Measurements from ENCODE around the gene U2AF1L4.

Gene U2AF1L4

DNA sequence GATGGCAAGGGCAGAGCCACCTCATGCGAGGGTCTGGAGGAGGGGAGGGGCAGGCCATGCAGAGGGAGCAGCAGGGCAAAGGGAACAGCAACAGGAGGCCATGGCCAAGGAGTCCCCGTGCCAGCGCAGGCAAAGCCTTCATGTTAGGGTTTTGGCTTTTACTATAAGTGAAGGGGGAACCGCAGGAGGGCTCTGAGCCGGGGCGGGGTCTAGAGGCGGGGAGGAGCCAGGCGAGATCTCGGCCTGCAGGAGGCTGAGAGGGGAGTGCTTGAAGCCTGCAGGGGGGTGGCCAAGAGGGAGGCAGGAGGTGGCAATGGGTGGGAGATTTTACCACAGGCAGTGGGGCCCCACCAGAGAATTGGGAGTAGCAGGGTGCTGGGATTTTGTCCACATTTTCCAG is 36.4 kb upstream of the U2AF1L4 start:
- ATAC-seq = no peak
- TF ChIP-seq TCF4 (CRISPR knock-in tag; IDR thresholded peaks at IDR 0.05; ENCODE audit: borderline replicate concordance) (no peak), ZFP3 (CRISPR knock-in tag; IDR thresholded peaks at IDR 0.05) (no peak)

DNA sequence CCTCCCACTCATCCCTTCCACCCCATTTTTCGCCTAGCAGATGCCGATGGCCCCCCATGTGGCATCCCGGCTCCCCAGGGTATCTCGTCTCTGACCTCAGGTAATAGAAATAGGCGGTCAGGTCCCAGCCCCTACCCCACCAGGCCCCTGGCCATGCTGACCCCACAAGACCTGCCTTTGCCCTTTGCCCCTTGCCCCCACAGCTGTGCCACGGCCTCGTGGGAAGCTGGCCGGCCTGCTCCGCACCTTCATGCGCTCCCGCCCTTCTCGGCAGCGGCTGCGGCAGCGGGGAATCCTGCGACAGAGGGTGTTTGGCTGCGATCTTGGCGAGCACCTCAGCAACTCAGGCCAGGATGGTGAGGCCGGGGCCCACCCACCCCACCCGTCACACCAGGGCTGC is 35.5 kb upstream of the U2AF1L4 start:
- ATAC-seq = no peak
- TF ChIP-seq CSDC2 (CRISPR knock-in tag; IDR thresholded peaks at IDR 0.05) (no peak), ISL1 (CRISPR knock-in tag; IDR thresholded peaks at IDR 0.05) (no peak), SNAI2 (CRISPR knock-in tag; IDR thresholded peaks at IDR 0.05) (no peak), OSR1 (CRISPR knock-in tag; IDR thresholded peaks at IDR 0.05) (no peak), ZC3H10 (CRISPR knock-in tag; IDR thresholded peaks at IDR 0.05) (no peak)
- TF ChIP-seq, protein P1, sequence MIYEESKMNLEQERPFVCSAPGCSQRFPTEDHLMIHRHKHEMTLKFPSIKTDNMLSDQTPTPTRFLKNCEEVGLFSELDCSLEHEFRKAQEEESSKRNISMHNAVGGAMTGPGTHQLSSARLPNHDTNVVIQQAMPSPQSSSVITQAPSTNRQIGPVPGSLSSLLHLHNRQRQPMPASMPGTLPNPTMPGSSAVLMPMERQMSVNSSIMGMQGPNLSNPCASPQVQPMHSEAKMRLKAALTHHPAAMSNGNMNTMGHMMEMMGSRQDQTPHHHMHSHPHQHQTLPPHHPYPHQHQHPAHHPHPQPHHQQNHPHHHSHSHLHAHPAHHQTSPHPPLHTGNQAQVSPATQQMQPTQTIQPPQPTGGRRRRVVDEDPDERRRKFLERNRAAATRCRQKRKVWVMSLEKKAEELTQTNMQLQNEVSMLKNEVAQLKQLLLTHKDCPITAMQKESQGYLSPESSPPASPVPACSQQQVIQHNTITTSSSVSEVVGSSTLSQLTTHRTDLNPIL (CRISPR knock-in tag; IDR thresholded peaks at IDR 0.05; ENCODE audit: low read depth) = no peak

DNA sequence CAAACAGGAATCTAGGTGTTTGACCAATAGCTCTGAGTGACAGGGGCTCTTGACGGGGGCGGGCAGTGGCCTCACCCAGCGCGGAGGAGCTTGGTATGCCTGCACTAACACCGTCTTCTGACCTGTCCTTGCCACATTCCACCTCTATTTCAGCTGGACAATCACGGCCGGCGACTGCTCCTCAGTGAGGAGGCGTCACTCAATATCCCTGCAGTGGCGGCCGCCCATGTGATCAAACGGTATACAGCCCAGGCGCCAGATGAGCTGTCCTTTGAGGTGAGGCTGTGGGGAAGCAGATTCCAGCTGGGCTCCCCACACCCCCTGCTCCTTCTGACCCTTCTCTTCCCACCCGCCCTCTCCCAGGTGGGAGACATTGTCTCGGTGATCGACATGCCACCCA is 34.8 kb upstream of the U2AF1L4 start:
- ATAC-seq = no peak
- TF ChIP-seq PPARA (CRISPR knock-in tag; IDR thresholded peaks at IDR 0.05; ENCODE audit: borderline replicate concordance) (no peak), TCF4 (CRISPR knock-in tag; IDR thresholded peaks at IDR 0.05; ENCODE audit: borderline replicate concordance) (no peak), OSR1 (CRISPR knock-in tag; IDR thresholded peaks at IDR 0.05) (no peak), ISL1 (CRISPR knock-in tag; IDR thresholded peaks at IDR 0.05) (no peak), ZFP3 (CRISPR knock-in tag; IDR thresholded peaks at IDR 0.05) (no peak), ZNF8 (CRISPR knock-in tag; IDR thresholded peaks at IDR 0.05) (no peak), TOX (CRISPR knock-in tag; IDR thresholded peaks at IDR 0.05; ENCODE audit: borderline replicate concordance) (no peak), ZNF70 (CRISPR knock-in tag; IDR thresholded peaks at IDR 0.05) (no peak), ARNTL (CRISPR knock-in tag; IDR thresholded peaks at IDR 0.05; ENCODE audit: borderline replicate concordance, low read depth) (no peak), ZNF565 (CRISPR knock-in tag; conservative IDR thresholded peaks at IDR 0.05; ENCODE audit: low read depth) (no peak), BACH2 (CRISPR knock-in tag; IDR thresholded peaks at IDR 0.05; ENCODE audit: borderline replicate concordance) (no peak), ZFP30 (CRISPR knock-in tag; IDR thresholded peaks at IDR 0.05) (no peak), ESRRG (CRISPR knock-in tag; IDR thresholded peaks at IDR 0.05) (no peak)
- TF ChIP-seq, protein P1 (CRISPR knock-in tag; IDR thresholded peaks at IDR 0.05; ENCODE audit: low read depth) = no peak
- TF ChIP-seq, protein P2, sequence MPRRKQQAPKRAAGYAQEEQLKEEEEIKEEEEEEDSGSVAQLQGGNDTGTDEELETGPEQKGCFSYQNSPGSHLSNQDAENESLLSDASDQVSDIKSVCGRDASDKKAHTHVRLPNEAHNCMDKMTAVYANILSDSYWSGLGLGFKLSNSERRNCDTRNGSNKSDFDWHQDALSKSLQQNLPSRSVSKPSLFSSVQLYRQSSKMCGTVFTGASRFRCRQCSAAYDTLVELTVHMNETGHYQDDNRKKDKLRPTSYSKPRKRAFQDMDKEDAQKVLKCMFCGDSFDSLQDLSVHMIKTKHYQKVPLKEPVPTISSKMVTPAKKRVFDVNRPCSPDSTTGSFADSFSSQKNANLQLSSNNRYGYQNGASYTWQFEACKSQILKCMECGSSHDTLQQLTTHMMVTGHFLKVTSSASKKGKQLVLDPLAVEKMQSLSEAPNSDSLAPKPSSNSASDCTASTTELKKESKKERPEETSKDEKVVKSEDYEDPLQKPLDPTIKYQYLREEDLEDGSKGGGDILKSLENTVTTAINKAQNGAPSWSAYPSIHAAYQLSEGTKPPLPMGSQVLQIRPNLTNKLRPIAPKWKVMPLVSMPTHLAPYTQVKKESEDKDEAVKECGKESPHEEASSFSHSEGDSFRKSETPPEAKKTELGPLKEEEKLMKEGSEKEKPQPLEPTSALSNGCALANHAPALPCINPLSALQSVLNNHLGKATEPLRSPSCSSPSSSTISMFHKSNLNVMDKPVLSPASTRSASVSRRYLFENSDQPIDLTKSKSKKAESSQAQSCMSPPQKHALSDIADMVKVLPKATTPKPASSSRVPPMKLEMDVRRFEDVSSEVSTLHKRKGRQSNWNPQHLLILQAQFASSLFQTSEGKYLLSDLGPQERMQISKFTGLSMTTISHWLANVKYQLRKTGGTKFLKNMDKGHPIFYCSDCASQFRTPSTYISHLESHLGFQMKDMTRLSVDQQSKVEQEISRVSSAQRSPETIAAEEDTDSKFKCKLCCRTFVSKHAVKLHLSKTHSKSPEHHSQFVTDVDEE (CRISPR knock-in tag; IDR thresholded peaks at IDR 0.05) = no peak
- TF ChIP-seq, protein P3, sequence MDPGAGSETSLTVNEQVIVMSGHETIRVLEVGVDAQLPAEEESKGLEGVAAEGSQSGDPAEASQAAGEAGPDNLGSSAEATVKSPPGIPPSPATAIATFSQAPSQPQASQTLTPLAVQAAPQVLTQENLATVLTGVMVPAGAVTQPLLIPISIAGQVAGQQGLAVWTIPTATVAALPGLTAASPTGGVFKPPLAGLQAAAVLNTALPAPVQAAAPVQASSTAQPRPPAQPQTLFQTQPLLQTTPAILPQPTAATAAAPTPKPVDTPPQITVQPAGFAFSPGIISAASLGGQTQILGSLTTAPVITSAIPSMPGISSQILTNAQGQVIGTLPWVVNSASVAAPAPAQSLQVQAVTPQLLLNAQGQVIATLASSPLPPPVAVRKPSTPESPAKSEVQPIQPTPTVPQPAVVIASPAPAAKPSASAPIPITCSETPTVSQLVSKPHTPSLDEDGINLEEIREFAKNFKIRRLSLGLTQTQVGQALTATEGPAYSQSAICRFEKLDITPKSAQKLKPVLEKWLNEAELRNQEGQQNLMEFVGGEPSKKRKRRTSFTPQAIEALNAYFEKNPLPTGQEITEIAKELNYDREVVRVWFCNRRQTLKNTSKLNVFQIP (CRISPR knock-in tag; IDR thresholded peaks at IDR 0.05; ENCODE audit: borderline replicate concordance, low read depth) = no peak
- TF ChIP-seq, protein P4, sequence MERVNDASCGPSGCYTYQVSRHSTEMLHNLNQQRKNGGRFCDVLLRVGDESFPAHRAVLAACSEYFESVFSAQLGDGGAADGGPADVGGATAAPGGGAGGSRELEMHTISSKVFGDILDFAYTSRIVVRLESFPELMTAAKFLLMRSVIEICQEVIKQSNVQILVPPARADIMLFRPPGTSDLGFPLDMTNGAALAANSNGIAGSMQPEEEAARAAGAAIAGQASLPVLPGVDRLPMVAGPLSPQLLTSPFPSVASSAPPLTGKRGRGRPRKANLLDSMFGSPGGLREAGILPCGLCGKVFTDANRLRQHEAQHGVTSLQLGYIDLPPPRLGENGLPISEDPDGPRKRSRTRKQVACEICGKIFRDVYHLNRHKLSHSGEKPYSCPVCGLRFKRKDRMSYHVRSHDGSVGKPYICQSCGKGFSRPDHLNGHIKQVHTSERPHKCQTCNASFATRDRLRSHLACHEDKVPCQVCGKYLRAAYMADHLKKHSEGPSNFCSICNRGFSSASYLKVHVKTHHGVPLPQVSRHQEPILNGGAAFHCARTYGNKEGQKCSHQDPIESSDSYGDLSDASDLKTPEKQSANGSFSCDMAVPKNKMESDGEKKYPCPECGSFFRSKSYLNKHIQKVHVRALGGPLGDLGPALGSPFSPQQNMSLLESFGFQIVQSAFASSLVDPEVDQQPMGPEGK (CRISPR knock-in tag; IDR thresholded peaks at IDR 0.05; ENCODE audit: borderline replicate concordance) = no peak
- TF ChIP-seq, protein P5, sequence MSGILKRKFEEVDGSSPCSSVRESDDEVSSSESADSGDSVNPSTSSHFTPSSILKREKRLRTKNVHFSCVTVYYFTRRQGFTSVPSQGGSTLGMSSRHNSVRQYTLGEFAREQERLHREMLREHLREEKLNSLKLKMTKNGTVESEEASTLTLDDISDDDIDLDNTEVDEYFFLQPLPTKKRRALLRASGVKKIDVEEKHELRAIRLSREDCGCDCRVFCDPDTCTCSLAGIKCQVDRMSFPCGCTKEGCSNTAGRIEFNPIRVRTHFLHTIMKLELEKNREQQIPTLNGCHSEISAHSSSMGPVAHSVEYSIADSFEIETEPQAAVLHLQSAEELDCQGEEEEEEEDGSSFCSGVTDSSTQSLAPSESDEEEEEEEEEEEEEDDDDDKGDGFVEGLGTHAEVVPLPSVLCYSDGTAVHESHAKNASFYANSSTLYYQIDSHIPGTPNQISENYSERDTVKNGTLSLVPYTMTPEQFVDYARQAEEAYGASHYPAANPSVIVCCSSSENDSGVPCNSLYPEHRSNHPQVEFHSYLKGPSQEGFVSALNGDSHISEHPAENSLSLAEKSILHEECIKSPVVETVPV (CRISPR knock-in tag; IDR thresholded peaks at IDR 0.05) = no peak
